K562 (cell line): Measurements from ENCODE around the gene ADGRG1. TPM values are rescaled to one million over a fixed set of nuclear protein-coding genes. Genes with fewer than 3 reads are reported as not detected.

Source experiments
- ATAC-seq: fragments of 200-7000 bp; cut with Tn5 transposase; 3 replicates; pipeline ENCODE4 v1.9.1; 2020; ENCODE audit warnings: moderate library complexity
- BruUV-seq: library from RNA; stranded (reverse); fragments of 400-500 nt; replicated peaks from 2 replicates; lab custom pipeline; 2021; lab: Mats Ljungman, UMichigan
- CTCF ChIA-PET: fragments of 300-600 bp; formaldehyde crosslinking; extraction: SDS; loops from one replicate; lab custom pipeline; 2021; ENCODE audit warnings: low intra/inter-chr PET ratio; lab: Yijun Ruan, JAX
- POLR2A ChIA-PET: fragments of 300-600, 350-650 bp; sonication (Branson Sonifier 250); formaldehyde crosslinking; extraction: SDS; loops from one replicate; lab custom pipeline; 2021; ENCODE audit warnings: antibody characterized with exemption, inconsistent platforms; lab: Yijun Ruan, JAX
- DNase-seq, 4 experiments: peaks; one replicate each; pipeline versions ENCODE4 v3.0.0 to v3.0.0-alpha.2; 2011 to 2018; ENCODE audit warnings: low spot score in 3 of 4, mixed read lengths in 3 of 4; ENCODE audit errors: extremely low read depth in 1 of 4
- FAIRE-seq: peaks from 2 replicates; lab custom pipeline; 2011; peaks lifted over from hg19 to GRCh38; lab: Jason Lieb, UNC
- H2AFZ ChIP-seq: 2 replicates; pipeline ENCODE4 v1.6.0; 2011; ENCODE audit warnings: low read depth, low read length, control low read depth, inconsistent platforms
- H3K27ac ChIP-seq: fragments of 200-600 bp; 3 replicates; pipeline ENCODE4 v1.8.0; 2011; ENCODE audit warnings: low read depth, mild to moderate bottlenecking, control low read depth, inconsistent platforms, low read length, moderate library complexity, mixed read lengths; ENCODE audit errors: extremely low read depth
- H3K27me3 ChIP-seq, 2 experiments: fragments of 300-600 bp in 1 of 2; 2 replicates in 1 of 2; 3 replicates in 1 of 2; pipeline versions ENCODE4 v1.6.0 to v1.8.0; 2011; ENCODE audit warnings: inconsistent platforms in 2 of 2, low read length in 2 of 2, mild to moderate bottlenecking in 1 of 2, mixed read lengths in 1 of 2, moderate library complexity in 1 of 2; ENCODE audit not compliant: control insufficient read depth in 2 of 2, insufficient read depth in 2 of 2
- H3K36me3 ChIP-seq: fragments of 300-600 bp; 3 replicates; pipeline ENCODE4 v1.8.0; 2011; ENCODE audit warnings: mild to moderate bottlenecking, low read length, inconsistent platforms; ENCODE audit not compliant: control insufficient read depth, insufficient read depth
- H3K4me1 ChIP-seq, 2 experiments: fragments of 200-600 bp in 1 of 2; replicated peaks in 1 of 2; 2 replicates in 1 of 2; 3 replicates in 1 of 2; pipeline versions ENCODE4 v1.5.1 to v1.8.0; 2011; ENCODE audit warnings: inconsistent platforms in 2 of 2, low read length in 2 of 2, mild to moderate bottlenecking in 1 of 2, mixed read lengths in 1 of 2, moderate library complexity in 1 of 2; ENCODE audit not compliant: control insufficient read depth in 2 of 2, insufficient read depth in 2 of 2
- H3K4me2 ChIP-seq: 2 replicates; pipeline ENCODE4 v1.6.1; 2011; ENCODE audit warnings: low read length, control low read depth, inconsistent platforms, mixed read lengths; ENCODE audit not compliant: insufficient read depth
- H3K4me3 ChIP-seq: fragments of 200-600 bp; sonication (generic), shearing (Covaris generic); 2 replicates; pipeline ENCODE4 v1.5.1; 2016; ENCODE audit warnings: control low read depth, inconsistent platforms
- H3K79me2 ChIP-seq: fragments of 200-600 bp; 3 replicates; pipeline ENCODE4 v1.8.0; 2011; ENCODE audit warnings: low read length, inconsistent platforms; ENCODE audit not compliant: control insufficient read depth, insufficient read depth
- H3K9ac ChIP-seq, 2 experiments: 2 replicates each; pipeline versions ENCODE4 v1.6.0 to v1.6.1; 2011; ENCODE audit warnings: low read depth in 2 of 2, low read length in 2 of 2, control low read depth in 1 of 2, inconsistent platforms in 1 of 2, mild to moderate bottlenecking in 1 of 2, mixed read lengths in 1 of 2; ENCODE audit not compliant: insufficient read depth in 1 of 2
- H3K9me1 ChIP-seq: one replicate; pipeline ENCODE4 v1.6.0; 2011; ENCODE audit warnings: inconsistent platforms, mild to moderate bottlenecking, low read length, moderate library complexity; ENCODE audit not compliant: control insufficient read depth, insufficient read depth
- H3K9me3 ChIP-seq: replicated peaks from 2 replicates; pipeline ENCODE4 v1.5.1; 2011; ENCODE audit warnings: low read depth, low read length, inconsistent platforms; ENCODE audit not compliant: control insufficient read depth, insufficient read depth
- H4K20me1 ChIP-seq: replicated peaks from 2 replicates; pipeline ENCODE4 v1.6.1; 2011; ENCODE audit warnings: low read length, inconsistent platforms, mixed read lengths; ENCODE audit not compliant: control insufficient read depth, insufficient read depth
- ADNP ChIP-seq: fragments of 200-800 bp; sonication (Bioruptor generic); IDR thresholded peaks from 2 replicates; pipeline ENCODE4 v1.6.1; 2016; ENCODE audit warnings: missing genetic modification characterization, missing compliant biosample characterization
- CBX5 ChIP-seq: IDR thresholded peaks from 2 replicates; pipeline ENCODE4 v1.6.1; 2014; ENCODE audit warnings: low read depth, borderline replicate concordance
- ELF4 ChIP-seq: fragments of 450-650 bp; formaldehyde crosslinking; IDR thresholded peaks from 2 replicates; pipeline ENCODE4 v1.4.0; 2022; ENCODE audit warnings: missing genetic modification characterization
- FOXJ2 ChIP-seq: fragments of 200-800 bp; sonication (Bioruptor generic); IDR thresholded peaks from 2 replicates; pipeline ENCODE4 v1.6.1; 2016; ENCODE audit warnings: missing genetic modification characterization, missing compliant biosample characterization
- HOXB6 ChIP-seq: fragments of 250-450 bp; sonication (Bioruptor Pico); IDR thresholded peaks from 2 replicates; pipeline ENCODE4 v1.5.1; 2022; ENCODE audit warnings: mild to moderate bottlenecking, borderline replicate concordance
- NR2C1 ChIP-seq, 2 experiments: fragments of 450-650 bp; IDR thresholded peaks; 2 replicates each; pipeline ENCODE4 v1.6.1; 2017; ENCODE audit warnings: mild to moderate bottlenecking in 2 of 2, antibody characterized with exemption in 1 of 2, inconsistent platforms in 1 of 2, missing compliant biosample characterization in 1 of 2, missing genetic modification characterization in 1 of 2
- RNF219 ChIP-seq: fragments of 250-450 bp; sonication (Bioruptor Pico); IDR thresholded peaks from 2 replicates; pipeline ENCODE4 v1.5.0; 2022; ENCODE audit warnings: mild to moderate bottlenecking
- THRB ChIP-seq: fragments of 450-650 bp; formaldehyde crosslinking; conservative IDR thresholded peaks from 2 replicates; pipeline ENCODE4 v1.4.0; 2022; ENCODE audit warnings: mild to moderate bottlenecking, missing genetic modification characterization
- ZNF77 ChIP-seq: fragments of 250-450 bp; sonication (Bioruptor Pico); IDR thresholded peaks from 2 replicates; pipeline ENCODE4 v1.5.0; 2020
- WGBS: fragments of 100-300 bp; shearing (Covaris generic); methylation state at CpG from one replicate; pipeline ENCODE4 v1.1.6; 2016; ENCODE audit warnings: low coverage, mixed read lengths; ENCODE audit not compliant: insufficient coverage; ENCODE audit errors: missing lambda C conversion rate; 5-methylcytosine and 5-hydroxymethylcytosine counted together
- in situ Hi-C: fragments of 300-500 bp; cut with MboI; formaldehyde crosslinking; loops from 4 replicates; pipeline ENCODE4 v1.15.0; 2018; ENCODE audit warnings: inconsistent platforms, mixed read lengths
- intact Hi-C: fragments of 100-400 bp; cut with micrococcal nuclease; formaldehyde crosslinking; loops from 2 replicates; pipeline ENCODE4 v1.14.2; 2022
- polyA plus RNA-seq, 8 experiments: library from polyadenylated mRNA; depleted of rRNA in 4 of 8; stranded (reverse) in 5 of 8; unstranded in 3 of 8; fragments of >200 nt; fragmentation: Nextera tagmentation in 2 of 8; fragmentation: Illumina TruSeq in 1 of 8; extraction: Ambion mirVana in 2 of 8; extraction: Trizol in 1 of 8; gene quantifications; 2 replicates each; pipeline versions ENCODE4 v1.2.1 to v1.2.3, GENCODE V29; 2011 to 2014; ENCODE audit warnings: inconsistent platforms in 1 of 8, missing spikeins in 1 of 8
- total RNA-seq, 7 experiments: library from RNA; depleted of rRNA in 6 of 7; stranded (reverse); fragments of >200 nt in 6 of 7; fragmentation: Illumina TruSeq in 2 of 7; extraction: Trizol in 2 of 7; gene quantifications; 2 replicates each; pipeline versions ENCODE4 v1.2.1 to v1.2.3, GENCODE V29; 2011 to 2021; ENCODE audit warnings: low replicate concordance in 1 of 7
- TF ChIP-seq, protein P1 (sequence below): IDR thresholded peaks from 2 replicates; pipeline ENCODE4 v1.6.1; 2011; ENCODE audit warnings: borderline replicate concordance, low read depth, mild to moderate bottlenecking, moderate library complexity, low read length; ENCODE audit not compliant: insufficient read depth, poor library complexity, severe bottlenecking

ADGRG1 gene
- total and polyA plus RNA-seq, 9 of the 15 experiments (the other 6 are each of a cell fraction or from before 2014, with no cell fraction given) = 0.04 to 0.31 (median 0.16) TPM; not detected in 6

DNA sequence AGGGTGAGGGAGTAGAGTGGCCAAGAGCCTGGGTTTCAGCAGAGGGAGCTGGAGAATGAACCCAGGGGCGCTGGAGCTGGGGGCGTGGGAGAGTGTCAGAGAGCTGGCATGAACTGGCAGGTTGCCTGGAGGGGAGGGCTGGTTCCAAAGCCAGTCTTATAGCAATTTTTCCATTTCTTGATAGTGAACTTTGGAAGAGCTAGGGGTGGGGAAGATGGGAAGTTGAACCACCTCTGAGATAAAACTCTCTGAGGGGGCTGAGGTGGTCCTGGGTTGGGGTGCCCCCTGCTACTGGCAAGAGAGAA is 49.1 kb upstream of the ADGRG1 start:
- no peak overlapping the region for H3K9ac ChIP-seq
- no peak for DNase-seq
- intact Hi-C loops = loop anchor here (10.0 kb wide), 2 partner anchors 425 to 515 kb away; partner anchors contain the start of genes USB1 and ZNF319
- H3K27me3 ChIP-seq = peaks cover 2 to 34% of the 10 kb centered on the region in 2 experiments; a peak in 4 of 5 replicates
- no TSS peak for BruUV-seq
- H3K27ac ChIP-seq = no peak overlapping the region
- no peak overlapping the region for H3K4me3 ChIP-seq
- H3K4me2 ChIP-seq = no peak overlapping the region
- no peak for FAIRE-seq
- no peaks in the 10 kb centered on the region for H3K79me2 ChIP-seq
- ATAC-seq = no peak
- 3% methylated on average over 2 of the region's 2 CpGs for WGBS
- H3K36me3 ChIP-seq = no peaks in the 10 kb centered on the region
- CTCF ChIA-PET = interaction anchor here (0.6 kb wide), 1 partner anchor 426 kb away, joined by 5 read pairs; no protein-coding TSS in a partner anchor
- no peaks in the 10 kb centered on the region for H4K20me1 ChIP-seq
- H3K9me3 ChIP-seq = no peaks in the 10 kb centered on the region
- no peak overlapping the region for H2AFZ ChIP-seq
- in situ Hi-C loops = no loop called here
- H3K4me1 ChIP-seq = peaks cover 0 to 16% of the 10 kb centered on the region in 2 experiments; a peak in 3 of 5 replicates
- H3K9me1 ChIP-seq = no peaks in the 10 kb centered on the region
- POLR2A ChIA-PET = no interaction called here
- no peak for TF ChIP-seq RNF219
- TF ChIP-seq THRB (CRISPR knock-in tag) = no peak
- TF ChIP-seq FOXJ2 (tag) = no peak
- TF ChIP-seq ZNF77 = no peak
- TF ChIP-seq, protein P1, sequence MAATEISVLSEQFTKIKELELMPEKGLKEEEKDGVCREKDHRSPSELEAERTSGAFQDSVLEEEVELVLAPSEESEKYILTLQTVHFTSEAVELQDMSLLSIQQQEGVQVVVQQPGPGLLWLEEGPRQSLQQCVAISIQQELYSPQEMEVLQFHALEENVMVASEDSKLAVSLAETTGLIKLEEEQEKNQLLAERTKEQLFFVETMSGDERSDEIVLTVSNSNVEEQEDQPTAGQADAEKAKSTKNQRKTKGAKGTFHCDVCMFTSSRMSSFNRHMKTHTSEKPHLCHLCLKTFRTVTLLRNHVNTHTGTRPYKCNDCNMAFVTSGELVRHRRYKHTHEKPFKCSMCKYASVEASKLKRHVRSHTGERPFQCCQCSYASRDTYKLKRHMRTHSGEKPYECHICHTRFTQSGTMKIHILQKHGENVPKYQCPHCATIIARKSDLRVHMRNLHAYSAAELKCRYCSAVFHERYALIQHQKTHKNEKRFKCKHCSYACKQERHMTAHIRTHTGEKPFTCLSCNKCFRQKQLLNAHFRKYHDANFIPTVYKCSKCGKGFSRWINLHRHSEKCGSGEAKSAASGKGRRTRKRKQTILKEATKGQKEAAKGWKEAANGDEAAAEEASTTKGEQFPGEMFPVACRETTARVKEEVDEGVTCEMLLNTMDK = no peak
- no peak for TF ChIP-seq HOXB6 (CRISPR knock-in tag)
- no peak for TF ChIP-seq ELF4
- TF ChIP-seq NR2C1 (IDR thresholded peaks at IDR 0.05) = no peak
- no peak for TF ChIP-seq NR2C1 (tag; IDR thresholded peaks at IDR 0.05)
- no peak for TF ChIP-seq CBX5
- no peak for TF ChIP-seq ADNP (tag)
